Esophagus muscularis mucosa (tissue), 4 donors: ENCODE data around the gene FCHO1.

Experiments
- CTCF ChIP-seq, 3 experiments: fragments of 200-600 bp in 2 of 3; fragments of 450-650 bp in 1 of 3; sonication (generic) in 2 of 3; IDR thresholded peaks; one replicate each; pipeline ENCODE4 v1.5.1; 2017 to 2019; ENCODE audit warnings: antibody characterized with exemption in 3 of 3, mild to moderate bottlenecking in 2 of 3, moderate library complexity in 1 of 3
- EP300 ChIP-seq: sonication (generic); formaldehyde crosslinking; IDR thresholded peaks from one replicate; pipeline ENCODE4 v1.6.1; 2017; ENCODE audit warnings: antibody characterized with exemption
- POLR2A ChIP-seq: fragments of 450-650 bp; IDR thresholded peaks from one replicate; pipeline ENCODE4 v1.6.1; 2017; ENCODE audit warnings: antibody characterized with exemption, moderate library complexity, mild to moderate bottlenecking, low read depth
- POLR2AphosphoS5 ChIP-seq, 2 donors: sonication (generic); formaldehyde crosslinking; IDR thresholded peaks; one replicate each; pipeline ENCODE4 v1.6.1; 2017; ENCODE audit warnings: antibody characterized with exemption in 2 of 2

GRCh38 chr19:17762505-17763229, 11.4 kb downstream of the FCHO1 start:
- TF ChIP-seq CTCF (IDR thresholded peaks at IDR 0.05) (no peak), POLR2A (no peak), POLR2AphosphoS5 (IDR thresholded peaks at IDR 0.05) (no peak), EP300 (no peak)
